DND-41 (cell line): ENCODE results near the gene LAMB2.

Source experiments
- EZH2 ChIP-seq: IDR thresholded peaks from 3 replicates; pipeline ENCODE4 v1.6.1; 2012; ENCODE audit warnings: borderline replicate concordance, low read depth, mild to moderate bottlenecking, moderate library complexity, low read length, inconsistent platforms; ENCODE audit not compliant: severe bottlenecking
- TF ChIP-seq, protein P1 (sequence below): IDR thresholded peaks from 2 replicates; pipeline ENCODE4 v1.5.1; 2012; ENCODE audit warnings: borderline replicate concordance, low read length, moderate library complexity, mild to moderate bottlenecking; ENCODE audit not compliant: poor library complexity, severe bottlenecking; ENCODE audit errors: extremely low read depth

DNA sequence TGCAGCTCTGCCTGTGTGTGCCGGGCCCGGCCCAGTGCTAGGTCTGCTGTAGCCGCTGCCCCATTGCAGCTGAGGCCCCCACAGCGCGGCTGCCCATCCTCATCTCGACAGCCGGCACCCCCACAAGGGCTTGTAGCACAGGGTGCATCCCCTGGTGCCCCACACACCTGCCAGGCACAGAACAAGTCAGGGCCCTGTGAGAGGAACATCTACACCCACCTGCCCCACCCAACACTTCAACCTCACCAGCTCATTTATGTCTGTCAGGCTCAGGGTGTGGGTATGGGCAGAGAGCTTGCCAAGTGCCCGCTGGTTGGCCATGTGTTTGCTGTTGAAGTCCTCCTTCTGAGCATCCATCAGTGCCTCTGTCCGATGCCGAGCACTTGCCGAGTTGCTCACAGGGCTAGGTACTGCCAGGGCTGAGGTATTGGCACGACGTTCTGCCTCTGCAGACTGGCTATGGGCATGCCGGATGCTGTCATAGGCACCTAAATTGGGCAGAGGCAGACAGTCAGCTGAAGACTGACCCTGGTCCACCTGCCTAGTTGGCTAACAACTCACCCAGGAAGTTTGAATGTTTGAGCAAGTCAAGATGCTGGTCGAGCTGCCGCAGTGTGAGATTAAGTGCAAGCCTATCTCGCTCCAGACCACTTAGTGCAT lies 9.8 kb downstream of the LAMB2 start:
- TF ChIP-seq, protein P1, sequence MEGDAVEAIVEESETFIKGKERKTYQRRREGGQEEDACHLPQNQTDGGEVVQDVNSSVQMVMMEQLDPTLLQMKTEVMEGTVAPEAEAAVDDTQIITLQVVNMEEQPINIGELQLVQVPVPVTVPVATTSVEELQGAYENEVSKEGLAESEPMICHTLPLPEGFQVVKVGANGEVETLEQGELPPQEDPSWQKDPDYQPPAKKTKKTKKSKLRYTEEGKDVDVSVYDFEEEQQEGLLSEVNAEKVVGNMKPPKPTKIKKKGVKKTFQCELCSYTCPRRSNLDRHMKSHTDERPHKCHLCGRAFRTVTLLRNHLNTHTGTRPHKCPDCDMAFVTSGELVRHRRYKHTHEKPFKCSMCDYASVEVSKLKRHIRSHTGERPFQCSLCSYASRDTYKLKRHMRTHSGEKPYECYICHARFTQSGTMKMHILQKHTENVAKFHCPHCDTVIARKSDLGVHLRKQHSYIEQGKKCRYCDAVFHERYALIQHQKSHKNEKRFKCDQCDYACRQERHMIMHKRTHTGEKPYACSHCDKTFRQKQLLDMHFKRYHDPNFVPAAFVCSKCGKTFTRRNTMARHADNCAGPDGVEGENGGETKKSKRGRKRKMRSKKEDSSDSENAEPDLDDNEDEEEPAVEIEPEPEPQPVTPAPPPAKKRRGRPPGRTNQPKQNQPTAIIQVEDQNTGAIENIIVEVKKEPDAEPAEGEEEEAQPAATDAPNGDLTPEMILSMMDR, result no peak
- TF ChIP-seq EZH2, result no peak
